IMR-90 (cell line): Measurements from ENCODE around the gene ROBO2. TPM values are rescaled to one million over a fixed set of nuclear protein-coding genes. Genes with fewer than 3 reads are reported as not detected.

ENCODE experiments used
- ATAC-seq: fragments of 200-7000 bp; cut with Tn5 transposase; 2 replicates; pipeline ENCODE4 v1.9.1; 2020; ENCODE audit warnings: low read depth, mild to moderate bottlenecking, moderate library complexity
- BruUV-seq: library from RNA; stranded (reverse); fragments of 400-500 nt; replicated peaks from 2 replicates; lab custom pipeline; 2021; lab: Mats Ljungman, UMichigan
- CTCF ChIA-PET: fragments of 300-600 bp; formaldehyde crosslinking; extraction: SDS; loops from one replicate; lab custom pipeline; 2021; ENCODE audit warnings: antibody characterized with exemption; lab: Yijun Ruan, JAX
- POLR2A ChIA-PET: fragments of 300-600 bp; sonication (Branson Sonifier 250); formaldehyde crosslinking; loops from one replicate; lab custom pipeline; 2022; ENCODE audit warnings: antibody characterized with exemption; ENCODE audit not compliant: unreplicated experiment; lab: Charles Lee
- DNase-seq: peaks from one replicate; pipeline ENCODE4 v3.0.0; 2013
- H2AFZ ChIP-seq: replicated peaks from 2 replicates; pipeline ENCODE3; 2013; ENCODE audit warnings: low read length, mild to moderate bottlenecking; ENCODE audit not compliant: poor library complexity
- H2AK5ac ChIP-seq: 2 replicates; pipeline ENCODE4 v1.6.1; 2013; ENCODE audit warnings: low read depth, low read length, inconsistent platforms
- H2AK9ac ChIP-seq: replicated peaks from 2 replicates; pipeline ENCODE3; 2013; ENCODE audit warnings: mild to moderate bottlenecking, low read depth, low read length, moderate library complexity; ENCODE audit not compliant: poor library complexity
- H2BK120ac ChIP-seq: 2 replicates; pipeline ENCODE4 v1.6.1; 2013; ENCODE audit warnings: low read depth, low read length, inconsistent platforms
- H2BK15ac ChIP-seq: 3 replicates; pipeline ENCODE4 v1.6.1; 2013; ENCODE audit warnings: low read depth, low read length, inconsistent platforms
- H2BK20ac ChIP-seq: 2 replicates; pipeline ENCODE4 v1.6.1; 2013; ENCODE audit warnings: low read depth, mild to moderate bottlenecking, inconsistent platforms, low read length, moderate library complexity
- H2BK5ac ChIP-seq: 2 replicates; pipeline ENCODE4 v1.6.1; 2013; ENCODE audit warnings: mild to moderate bottlenecking, low read depth, low read length, inconsistent platforms; ENCODE audit not compliant: poor library complexity, severe bottlenecking
- H3K14ac ChIP-seq: replicated peaks from 2 replicates; pipeline ENCODE4 v1.6.1; 2013; ENCODE audit warnings: low read depth, low read length, inconsistent platforms
- H3K18ac ChIP-seq: 2 replicates; pipeline ENCODE4 v1.6.1; 2013; ENCODE audit warnings: low read depth, low read length, control low read depth
- H3K23ac ChIP-seq: 2 replicates; pipeline ENCODE4 v1.6.1; 2013; ENCODE audit warnings: low read depth, low read length, inconsistent platforms
- H3K27ac ChIP-seq: 2 replicates; pipeline ENCODE4 v1.5.1; 2013; ENCODE audit warnings: mild to moderate bottlenecking, control low read depth, low read length; ENCODE audit not compliant: insufficient read depth
- H3K27me3 ChIP-seq: 2 replicates; pipeline ENCODE4 v1.6.1; 2013; ENCODE audit warnings: low read length; ENCODE audit not compliant: control insufficient read depth, insufficient read depth
- H3K36me3 ChIP-seq: 2 replicates; pipeline ENCODE4 v1.6.1; 2013; ENCODE audit warnings: low read length, mixed read lengths; ENCODE audit not compliant: control insufficient read depth, insufficient read depth
- H3K4ac ChIP-seq: 2 replicates; pipeline ENCODE4 v1.6.1; 2013; ENCODE audit warnings: low read depth, low read length, inconsistent platforms
- H3K4me1 ChIP-seq: 2 replicates; pipeline ENCODE4 v1.6.1; 2013; ENCODE audit warnings: low read length, mixed read lengths; ENCODE audit not compliant: control insufficient read depth, insufficient read depth
- H3K4me2 ChIP-seq: 2 replicates; pipeline ENCODE4 v1.6.1; 2013; ENCODE audit warnings: low read depth, mild to moderate bottlenecking, control low read depth, low read length, moderate library complexity
- H3K4me3 ChIP-seq: 2 replicates; pipeline ENCODE4 v1.5.1; 2013; ENCODE audit warnings: low read depth, mild to moderate bottlenecking, control low read depth, low read length, moderate library complexity; ENCODE audit not compliant: insufficient read depth
- H3K56ac ChIP-seq: 2 replicates; pipeline ENCODE4 v1.6.1; 2013; ENCODE audit warnings: low read length, inconsistent platforms; ENCODE audit not compliant: insufficient read depth; ENCODE audit errors: extremely low read depth
- H3K79me1 ChIP-seq, 2 experiments: 2 replicates each; pipeline ENCODE4 v1.6.1; 2013; ENCODE audit warnings: low read length in 2 of 2, inconsistent platforms in 1 of 2, low read depth in 1 of 2
- H3K9ac ChIP-seq: 2 replicates; pipeline ENCODE4 v1.6.1; 2013; ENCODE audit warnings: low read depth, low read length, control low read depth
- H3K9me1 ChIP-seq: 2 replicates; pipeline ENCODE4 v1.6.1; 2013; ENCODE audit warnings: low read length, inconsistent platforms; ENCODE audit not compliant: insufficient read depth
- H3K9me3 ChIP-seq: 2 replicates; pipeline ENCODE4 v1.6.1; 2013; ENCODE audit warnings: low read length; ENCODE audit not compliant: control insufficient read depth, insufficient read depth
- H4K20me1 ChIP-seq: 2 replicates; pipeline ENCODE4 v1.6.1; 2013; ENCODE audit warnings: low read length, inconsistent platforms; ENCODE audit not compliant: insufficient read depth
- H4K5ac ChIP-seq: 2 replicates; pipeline ENCODE4 v1.6.1; 2013; ENCODE audit warnings: mild to moderate bottlenecking, low read depth, low read length, control low read depth
- H4K8ac ChIP-seq, 2 experiments: 2 replicates each; pipeline ENCODE4 v1.6.1; 2013; ENCODE audit warnings: low read depth in 2 of 2, low read length in 2 of 2, control low read depth in 1 of 2, inconsistent platforms in 1 of 2
- H4K91ac ChIP-seq: 2 replicates; pipeline ENCODE4 v1.6.1; 2013; ENCODE audit warnings: low read depth, low read length, inconsistent platforms; ENCODE audit not compliant: insufficient read depth
- CHD1 ChIP-seq: IDR thresholded peaks from 2 replicates; pipeline ENCODE4 v1.6.1; 2012; ENCODE audit warnings: low read depth, low read length, improper control_type of control experiment
- ELK1 ChIP-seq: fragments of 150-350 bp; IDR thresholded peaks from 2 replicates; pipeline ENCODE4 v1.6.1; 2016; ENCODE audit warnings: low read depth, mild to moderate bottlenecking, low read length, moderate library complexity, borderline replicate concordance
- NFE2L2 ChIP-seq: fragments of 150-350 bp; IDR thresholded peaks from 2 replicates; pipeline ENCODE4 v1.6.1; 2016; ENCODE audit warnings: low read depth, mild to moderate bottlenecking, low read length
- POLR2A ChIP-seq: IDR thresholded peaks from 2 replicates; pipeline ENCODE4 v1.6.1; 2012; ENCODE audit warnings: mild to moderate bottlenecking, low read depth, low read length
- WGBS, 2 experiments: methylation state at CpG; one replicate each; pipeline versions ENCODE4 v1.1.5 to v1.1.7; 2013; ENCODE audit warnings: missing lambda C conversion rate in 2 of 2; ENCODE audit not compliant: insufficient read length in 1 of 2; ENCODE audit errors: extremely low coverage in 2 of 2; 5-methylcytosine and 5-hydroxymethylcytosine counted together
- dilution Hi-C: fragments of 300-500 bp; cut with HindIII; formaldehyde crosslinking; loops from one replicate; pipeline ENCODE4 v1.14.3; 2018; ENCODE audit warnings: low sequenced_read_pairs; ENCODE audit not compliant: unreplicated experiment
- in situ Hi-C: fragments of 300-500 bp; cut with MboI; formaldehyde crosslinking; loops from 3 replicates; pipeline ENCODE4 v1.14.3; 2019; ENCODE audit warnings: low sequenced_read_pairs, inconsistent platforms, mixed read lengths
- intact Hi-C: fragments of 100-400 bp; cut with micrococcal nuclease; formaldehyde crosslinking; loops from 2 replicates; pipeline ENCODE4 v1.10.0; 2022
- polyA plus RNA-seq, 3 experiments: library from polyadenylated mRNA; depleted of rRNA; stranded (reverse); fragments of >200 nt; gene quantifications; 2 replicates each; pipeline ENCODE4 v1.2.3, GENCODE V29; 2012; ENCODE audit warnings: low replicate concordance in 1 of 3
- total RNA-seq: library from RNA; depleted of rRNA; stranded (reverse); fragments of >200 nt; gene quantifications from 2 replicates; pipeline ENCODE4 v1.2.3, GENCODE V29; 2012

The ROBO2 gene
- total and polyA plus RNA-seq, 2 of the 4 experiments (the other 2 are of a cell fraction), result 9.3 to 14.5 TPM

- H4K8ac ChIP-seq, result no peak overlapping the region
- H2AK5ac ChIP-seq, result no peak overlapping the region
- no CpG with 5 or more reads among the region's 1 CpG for WGBS, 2 experiments
- no peak overlapping the region for H2BK15ac ChIP-seq
- H3K79me1 ChIP-seq, result no peaks in the 10 kb centered on the region
- H3K27me3 ChIP-seq, result no peaks in the 10 kb centered on the region
- H2AFZ ChIP-seq, result no peak overlapping the region
- no peaks in the 10 kb centered on the region for H3K36me3 ChIP-seq
- dilution Hi-C loops (no loop called here), in situ Hi-C loops (no loop called here), intact Hi-C loops (no loop called here)
- no peak for TF ChIP-seq POLR2A
- no peak for TF ChIP-seq NFE2L2
- TF ChIP-seq ELK1, result no peak
- no peak for TF ChIP-seq CHD1
- no peak overlapping the region for H3K4me2 ChIP-seq
- no peak overlapping the region for H2AK9ac ChIP-seq
- no peak overlapping the region for H4K91ac ChIP-seq
- H3K18ac ChIP-seq, result no peak overlapping the region
- ChIA-PET CTCF (no interaction called here), POLR2A (no interaction called here)
- no peak overlapping the region for H2BK5ac ChIP-seq
- no peak for ATAC-seq
- BruUV-seq, result no TSS peak
- no peak for DNase-seq
- H3K14ac ChIP-seq, result no peak overlapping the region
- H2BK20ac ChIP-seq, result no peak overlapping the region
- H3K4me3 ChIP-seq, result no peak overlapping the region
- no peak overlapping the region for H4K5ac ChIP-seq
- no peak overlapping the region for H3K9ac ChIP-seq
- H3K9me1 ChIP-seq, result no peaks in the 10 kb centered on the region
- no peaks in the 10 kb centered on the region for H3K9me3 ChIP-seq
- no peak overlapping the region for H2BK120ac ChIP-seq
- no peak overlapping the region for H3K4ac ChIP-seq
- H4K20me1 ChIP-seq, result no peaks in the 10 kb centered on the region
- no peak overlapping the region for H3K56ac ChIP-seq
- no peaks in the 10 kb centered on the region for H3K4me1 ChIP-seq
- H3K23ac ChIP-seq, result no peak overlapping the region
- H3K27ac ChIP-seq, result no peak overlapping the region
These were observed 423.1 kb downstream of the ROBO2 start for GRCh38 chr3:77462951-77463350.
